Caco-2 (cell line): ENCODE data around the gene LRRC52. TPM values are rescaled to one million over a fixed set of nuclear protein-coding genes. Genes with fewer than 3 reads are reported as not detected.
A peak's percentile ranks its signal among the peaks of the same experiment; 100 is the strongest.

Source experiments
- BruUV-seq: library from RNA; stranded (reverse); fragments of 400-500 nt; replicated peaks from 2 replicates; lab custom pipeline; 2021; lab: Mats Ljungman, UMichigan
- CTCF ChIA-PET: fragments of 300-600 bp; sonication (Branson Sonifier 250); formaldehyde crosslinking; loops from one replicate; lab custom pipeline; 2022; ENCODE audit warnings: antibody characterized with exemption; lab: Charles Lee
- POLR2A ChIA-PET: fragments of 300-600 bp; sonication (Branson Sonifier 250); formaldehyde crosslinking; loops from one replicate; lab custom pipeline; 2022; ENCODE audit warnings: antibody characterized with exemption; lab: Charles Lee
- DNase-seq, 2 experiments: peaks; one replicate each; pipeline versions ENCODE4 v3.0.0 to v3.0.0-alpha.2; 2020 to 2022
- H3K27me3 ChIP-seq: replicated peaks from 2 replicates; pipeline ENCODE4 v1.6.0; 2011; ENCODE audit warnings: low read length; ENCODE audit not compliant: control insufficient read depth, insufficient read depth
- H3K36me3 ChIP-seq: 2 replicates; pipeline ENCODE4 v1.5.1; 2011; ENCODE audit warnings: low read length; ENCODE audit not compliant: control insufficient read depth, insufficient read depth
- H3K4me1 ChIP-seq: fragments of 250-450 bp; sonication (Bioruptor Pico); 2 replicates; pipeline ENCODE4 v1.5.1; 2020; ENCODE audit warnings: mild to moderate bottlenecking
- H3K4me3 ChIP-seq: 2 replicates; pipeline ENCODE4 v1.5.1; 2011; ENCODE audit warnings: low read depth, mild to moderate bottlenecking, control low read depth, low read length
- H3K9me3 ChIP-seq: fragments of 250-450 bp; sonication (Bioruptor Pico); 2 replicates; pipeline ENCODE4 v1.5.1; 2020; ENCODE audit warnings: mild to moderate bottlenecking, moderate library complexity
- H3K27ac Mint-ChIP-seq: one replicate; pipeline ENCODE4 v1.8.0; 2022; ENCODE audit warnings: mixed read lengths; ENCODE audit not compliant: unreplicated experiment
- H3K27me3 Mint-ChIP-seq: one replicate; pipeline ENCODE4 v1.8.0; 2022; ENCODE audit warnings: mixed read lengths; ENCODE audit not compliant: insufficient read depth, unreplicated experiment
- H3K36me3 Mint-ChIP-seq: one replicate; pipeline ENCODE4 v1.8.0; 2022; ENCODE audit warnings: mild to moderate bottlenecking, mixed read lengths; ENCODE audit not compliant: insufficient read depth, unreplicated experiment
- H3K4me1 Mint-ChIP-seq: one replicate; pipeline ENCODE4 v1.8.0; 2022; ENCODE audit warnings: low read depth, mixed read lengths; ENCODE audit not compliant: unreplicated experiment
- H3K4me3 Mint-ChIP-seq: one replicate; pipeline ENCODE4 v1.8.0; 2022; ENCODE audit warnings: mild to moderate bottlenecking, moderate library complexity, mixed read lengths; ENCODE audit not compliant: unreplicated experiment
- H3K9me3 Mint-ChIP-seq: one replicate; pipeline ENCODE4 v1.8.0; 2022; ENCODE audit warnings: mixed read lengths; ENCODE audit not compliant: unreplicated experiment
- CTCF ChIP-seq, 2 experiments: fragments of 200-600 bp in 1 of 2; IDR thresholded peaks; 1 replicate in 1 of 2; 2 replicates in 1 of 2; pipeline versions ENCODE4 v1.5.1 to v1.8.0; 2011 to 2022; ENCODE audit warnings: antibody characterized with exemption in 1 of 2, control low read depth in 1 of 2, inconsistent platforms in 1 of 2, low read depth in 1 of 2, low read length in 1 of 2, mild to moderate bottlenecking in 1 of 2, moderate library complexity in 1 of 2; ENCODE audit not compliant: insufficient read depth in 1 of 2, severe bottlenecking in 1 of 2, unreplicated experiment in 1 of 2
- intact Hi-C: fragments of 100-400 bp; cut with micrococcal nuclease; formaldehyde crosslinking; loops from one replicate; pipeline ENCODE4 v1.10.0; 2022; ENCODE audit not compliant: unreplicated experiment
- total RNA-seq: library from RNA; stranded (reverse); gene quantifications from 2 replicates; pipeline ENCODE4 v1.2.3, GENCODE V29; 2022

Gene LRRC52
- total RNA-seq, 1 experiment from 2014 or later = not detected

GRCh38 chr1:165542647-165543046, 1.2 kb upstream of the LRRC52 start:
- peaks cover 8% of the 10 kb centered on the region for H3K27me3 Mint-ChIP-seq
- no peaks in the 10 kb centered on the region for H3K36me3 ChIP-seq
- no peaks in the 10 kb centered on the region for H3K9me3 ChIP-seq
- ChIA-PET POLR2A (no interaction called here), CTCF (no interaction called here)
- peaks cover 14% of the 10 kb centered on the region for H3K4me1 Mint-ChIP-seq
- DNase-seq = no peak
- no peaks in the 10 kb centered on the region for H3K4me1 ChIP-seq
- no peak overlapping the region for H3K4me3 Mint-ChIP-seq
- H3K27ac Mint-ChIP-seq = peak overlapping the region; percentile 38
- intact Hi-C loops = no loop called here
- H3K9me3 Mint-ChIP-seq = no peaks in the 10 kb centered on the region
- H3K36me3 Mint-ChIP-seq = no peaks in the 10 kb centered on the region
- no TSS peak for BruUV-seq
- H3K4me3 ChIP-seq = no peak overlapping the region
- no peak for TF ChIP-seq CTCF (IDR thresholded peaks at IDR 0.05; ENCODE audit: insufficient read depth in 1 of 2, low read depth in 1 of 2, low read length in 1 of 2, severe bottlenecking in 1 of 2, unreplicated experiment in 1 of 2)
- no peaks in the 10 kb centered on the region; the same call in 1 of the 2 replicates for H3K27me3 ChIP-seq

GRCh38 chr1:165544996-165545395, 1.2 kb downstream of the LRRC52 start:
- no peaks in the 10 kb centered on the region for H3K9me3 ChIP-seq
- Mint-ChIP-seq H3K27ac (no peak overlapping the region), H3K27me3 (peaks cover 17% of the 10 kb centered on the region), H3K4me3 (no peak overlapping the region), H3K36me3 (no peaks in the 10 kb centered on the region), H3K4me1 (peaks cover 14% of the 10 kb centered on the region), H3K9me3 (no peaks in the 10 kb centered on the region)
- no TSS peak for BruUV-seq
- no peak for DNase-seq
- intact Hi-C loops = no loop called here
- no peaks in the 10 kb centered on the region for H3K36me3 ChIP-seq
- H3K4me3 ChIP-seq = no peak overlapping the region
- no peak for TF ChIP-seq CTCF (IDR thresholded peaks at IDR 0.05; ENCODE audit: insufficient read depth in 1 of 2, low read depth in 1 of 2, low read length in 1 of 2, severe bottlenecking in 1 of 2, unreplicated experiment in 1 of 2)
- H3K4me1 ChIP-seq = no peaks in the 10 kb centered on the region
- POLR2A ChIA-PET = no interaction called here
- no peaks in the 10 kb centered on the region for H3K27me3 ChIP-seq
- CTCF ChIA-PET = no interaction called here

- Mint-ChIP-seq H3K4me3 (no peak overlapping the region), H3K4me1 (peaks cover 14% of the 10 kb centered on the region), H3K27ac (no peak overlapping the region), H3K36me3 (no peaks in the 10 kb centered on the region), H3K27me3 (peaks cover 17% of the 10 kb centered on the region), H3K9me3 (no peaks in the 10 kb centered on the region)
- H3K36me3 ChIP-seq = no peaks in the 10 kb centered on the region
- H3K4me1 ChIP-seq = no peaks in the 10 kb centered on the region
- H3K4me3 ChIP-seq = no peak overlapping the region
- ChIA-PET POLR2A (no interaction called here), CTCF (no interaction called here)
- no TSS peak for BruUV-seq
- DNase-seq = no peak
- TF ChIP-seq CTCF (IDR thresholded peaks at IDR 0.05; ENCODE audit: insufficient read depth in 1 of 2, low read depth in 1 of 2, low read length in 1 of 2, severe bottlenecking in 1 of 2, unreplicated experiment in 1 of 2) = no peak
- intact Hi-C loops = no loop called here
- no peaks in the 10 kb centered on the region for H3K27me3 ChIP-seq
- H3K9me3 ChIP-seq = no peaks in the 10 kb centered on the region
These were observed 2.2 kb downstream of the LRRC52 start for GRCh38 chr1:165545974-165546373.
